GM19240 (cell line): Measurements from ENCODE around the gene OAS1.

Source experiments
- DNase-seq: peaks from one replicate; pipeline ENCODE4 v3.0.0; 2011; ENCODE audit warnings: low spot score; ENCODE audit not compliant: insufficient read length

OAS1 gene

DNA sequence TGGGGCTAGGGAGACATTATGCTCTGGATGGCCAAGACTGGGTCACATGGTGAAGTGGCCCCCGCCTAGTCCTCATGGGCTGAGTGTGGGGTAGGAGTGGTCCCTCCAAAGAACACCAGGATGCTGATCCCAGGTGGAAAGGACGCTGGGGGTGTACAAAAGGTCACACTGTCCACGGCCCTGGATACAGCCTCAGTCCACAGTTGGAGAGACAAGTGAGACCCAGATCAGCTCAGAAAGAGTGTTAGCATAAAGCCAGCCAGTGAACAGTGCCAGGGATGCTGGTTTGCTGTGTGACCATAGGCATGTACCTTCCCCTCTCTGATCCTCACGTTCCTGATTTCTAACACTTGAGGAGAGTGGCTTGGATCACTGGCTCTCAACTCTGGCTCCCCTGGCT, 58.2 kb downstream of the OAS1 start:
- DNase-seq, result no peak

GRCh38 chr12:112965643-112966042, 58.9 kb downstream of the OAS1 start:
- DNase-seq, result no peak

- no peak for DNase-seq
Measured at GRCh38 chr12:112967306-112967705, 60.5 kb downstream of the OAS1 start.

- DNase-seq, result no peak
Measured at GRCh38 chr12:112967858-112968257, 61.1 kb downstream of the OAS1 start.
